Coronary artery (tissue), 2 donors: ENCODE results near the gene ERCC8.
"Not testable (repeated sequence)": the region's sequence is repeated elsewhere in the genome, so short reads cannot be mapped to it uniquely, and the experiment has no call there.

Experiments used
- DNase-seq: peaks from one replicate; pipeline ENCODE4 v3.0.0-alpha.2; 2017; ENCODE audit warnings: low spot score
- H3K27ac ChIP-seq, 2 donors: fragments of 200-600 bp; sonication (generic); one replicate each; pipeline ENCODE4 v1.5.1; 2016 to 2019
- H3K4me3 ChIP-seq: fragments of 200-600 bp; sonication (generic); 2 replicates; pipeline ENCODE4 v1.5.1; 2016; ENCODE audit warnings: mild to moderate bottlenecking, moderate library complexity
- TF ChIP-seq, protein P1 (sequence below): fragments of 200-600 bp; sonication (generic); IDR thresholded peaks from one replicate; pipeline ENCODE4 v1.5.1; 2019; ENCODE audit warnings: antibody characterized with exemption

ERCC8 gene

DNA sequence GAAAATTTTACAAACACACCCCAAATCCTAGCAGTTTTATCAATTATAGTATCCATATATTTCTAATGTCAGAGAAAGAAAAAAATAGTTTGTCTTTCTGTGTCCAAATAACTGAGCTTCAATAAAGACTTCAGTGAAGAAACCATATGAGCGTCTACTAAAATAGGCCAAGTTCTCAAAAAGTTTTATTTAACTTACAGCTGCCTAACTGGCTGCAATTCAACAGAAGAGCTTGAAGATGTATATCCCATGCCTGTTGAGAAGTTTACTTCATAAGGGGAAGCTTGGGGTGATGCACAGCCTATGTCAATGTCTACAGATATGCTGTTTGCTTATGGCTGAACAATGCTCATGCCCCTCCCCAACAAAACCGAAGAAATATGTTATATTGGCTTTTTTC is 57.1 kb downstream of the ERCC8 start:
- H3K4me3 ChIP-seq, result no peak overlapping the region
- TF ChIP-seq, protein P1, sequence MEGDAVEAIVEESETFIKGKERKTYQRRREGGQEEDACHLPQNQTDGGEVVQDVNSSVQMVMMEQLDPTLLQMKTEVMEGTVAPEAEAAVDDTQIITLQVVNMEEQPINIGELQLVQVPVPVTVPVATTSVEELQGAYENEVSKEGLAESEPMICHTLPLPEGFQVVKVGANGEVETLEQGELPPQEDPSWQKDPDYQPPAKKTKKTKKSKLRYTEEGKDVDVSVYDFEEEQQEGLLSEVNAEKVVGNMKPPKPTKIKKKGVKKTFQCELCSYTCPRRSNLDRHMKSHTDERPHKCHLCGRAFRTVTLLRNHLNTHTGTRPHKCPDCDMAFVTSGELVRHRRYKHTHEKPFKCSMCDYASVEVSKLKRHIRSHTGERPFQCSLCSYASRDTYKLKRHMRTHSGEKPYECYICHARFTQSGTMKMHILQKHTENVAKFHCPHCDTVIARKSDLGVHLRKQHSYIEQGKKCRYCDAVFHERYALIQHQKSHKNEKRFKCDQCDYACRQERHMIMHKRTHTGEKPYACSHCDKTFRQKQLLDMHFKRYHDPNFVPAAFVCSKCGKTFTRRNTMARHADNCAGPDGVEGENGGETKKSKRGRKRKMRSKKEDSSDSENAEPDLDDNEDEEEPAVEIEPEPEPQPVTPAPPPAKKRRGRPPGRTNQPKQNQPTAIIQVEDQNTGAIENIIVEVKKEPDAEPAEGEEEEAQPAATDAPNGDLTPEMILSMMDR, result no peak
- no peak for DNase-seq
- no peak overlapping the region for H3K27ac ChIP-seq

- Histone ChIP-seq H3K4me3 (no peak overlapping the region), H3K27ac (no peak overlapping the region)
- TF ChIP-seq, protein P1, result no peak
- DNase-seq, result no peak
Measured at GRCh38 chr5:60887096-60887495, 57.8 kb downstream of the ERCC8 start.

DNA sequence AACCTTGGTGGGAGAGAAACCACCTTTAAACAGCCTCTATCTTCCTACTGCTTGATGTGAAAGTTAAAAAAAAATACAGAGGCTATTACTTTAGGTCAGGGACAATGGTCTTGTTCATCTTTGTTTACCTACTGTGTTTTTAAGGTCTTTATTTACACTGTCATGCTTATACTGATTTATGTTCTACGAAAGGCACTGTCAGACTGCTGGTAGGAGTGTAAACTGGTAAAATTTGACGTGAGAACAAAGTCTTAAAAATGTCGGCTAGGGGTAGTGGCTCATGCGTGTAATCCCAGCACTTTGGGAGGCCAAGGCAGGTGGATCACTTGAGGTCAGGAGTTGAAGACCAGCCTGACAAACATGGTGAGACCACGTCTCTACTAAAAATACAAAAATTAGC is 58.7 kb downstream of the ERCC8 start:
- TF ChIP-seq, protein P1, result no peak
- H3K4me3 ChIP-seq, result no peak overlapping the region
- DNase-seq, result no peak
- no peak overlapping the region for H3K27ac ChIP-seq

DNA sequence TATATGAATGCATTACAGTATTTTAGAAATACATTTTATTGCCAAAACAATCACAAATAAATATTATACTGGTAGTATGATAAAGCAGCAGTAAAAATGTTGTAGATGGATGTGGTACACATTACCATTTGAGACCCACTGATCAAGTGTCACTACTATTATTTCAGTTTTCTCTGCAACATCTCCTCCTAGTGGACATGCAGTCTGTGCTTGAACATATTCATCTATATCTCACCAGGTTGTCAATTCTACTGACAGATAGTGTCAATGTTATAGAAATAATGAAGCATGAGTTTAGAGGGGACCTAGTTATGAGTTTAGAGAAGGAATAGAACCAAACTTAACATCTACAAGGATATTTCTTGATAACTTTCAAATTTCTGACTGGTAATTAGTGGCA is 61.6 kb downstream of the ERCC8 start:
- Histone ChIP-seq H3K4me3 (no peak overlapping the region), H3K27ac (no peak overlapping the region)
- TF ChIP-seq, protein P1, result no peak
- no peak for DNase-seq

GRCh38 chr5:60872892-60873291 is 72.0 kb downstream of the ERCC8 start:
- DNase-seq, result no peak
- TF ChIP-seq, protein P1, result no peak
- Histone ChIP-seq H3K4me3 (no peak overlapping the region), H3K27ac (no peak overlapping the region)

DNA sequence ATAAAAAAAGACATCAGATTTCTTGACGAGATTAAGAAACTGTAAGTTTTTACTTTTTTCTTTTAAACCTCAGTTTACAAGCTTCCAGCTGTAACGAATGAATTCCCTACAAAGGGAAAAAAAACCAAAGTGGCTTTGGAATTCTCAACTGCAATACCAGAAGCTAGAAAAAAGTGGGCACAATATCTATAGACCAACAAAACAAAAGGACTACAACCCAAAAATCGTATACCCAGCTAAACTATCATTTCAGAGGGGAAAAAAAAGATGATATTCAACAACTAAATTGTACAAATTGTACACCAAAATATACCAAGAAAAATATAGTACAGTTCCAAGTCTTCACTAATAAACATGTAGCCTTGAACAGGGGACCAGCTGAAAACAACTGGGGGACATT is 74.0 kb downstream of the ERCC8 start:
- TF ChIP-seq, protein P1, result no peak
- no peak overlapping the region for H3K27ac ChIP-seq
- H3K4me3 ChIP-seq, result no peak overlapping the region
- DNase-seq, result no peak

- not testable (repeated sequence) for DNase-seq, H3K4me3 ChIP-seq, H3K27ac ChIP-seq
Measured at GRCh38 chr5:60860572-60860971, 84.3 kb downstream of the ERCC8 start.

- DNase-seq, result no peak
- Histone ChIP-seq H3K4me3 (no peak overlapping the region), H3K27ac (no peak overlapping the region)
- TF ChIP-seq, protein P1, result no peak
Measured at GRCh38 chr5:60856066-60856465, 88.8 kb downstream of the ERCC8 start.
